AG04449 (cell line): ENCODE measurements around the gene PDCD10.

Source experiments
- CTCF ChIA-PET: fragments of 350-600 bp; formaldehyde crosslinking; extraction: SDS; loops from one replicate; lab custom pipeline; 2021; ENCODE audit warnings: antibody characterized with exemption; lab: Yijun Ruan, JAX
- POLR2A ChIA-PET: fragments of 400-600, 350-600 bp; formaldehyde crosslinking; extraction: SDS; loops from one replicate; lab custom pipeline; 2020; ENCODE audit warnings: antibody characterized with exemption, inconsistent platforms; lab: Yijun Ruan, JAX
- DNase-seq: peaks from one replicate; pipeline ENCODE4 v3.0.0-alpha.2; 2010; ENCODE audit warnings: low read depth, low spot score
- H3K4me3 ChIP-seq: 2 replicates; pipeline ENCODE4 v1.5.1; 2011; ENCODE audit warnings: low read depth, mild to moderate bottlenecking, control low read depth, low read length
- TF ChIP-seq, protein P1 (sequence below): IDR thresholded peaks from one replicate; pipeline ENCODE4 v1.5.1; 2011; ENCODE audit warnings: mild to moderate bottlenecking, moderate library complexity, low read length, control low read depth, inconsistent platforms; ENCODE audit not compliant: insufficient read depth; ENCODE audit errors: missing control alignments

PDCD10 gene

GRCh38 chr3:167653155-167653554 is 81.5 kb downstream of the PDCD10 start:
- no peak for DNase-seq
- TF ChIP-seq, protein P1, sequence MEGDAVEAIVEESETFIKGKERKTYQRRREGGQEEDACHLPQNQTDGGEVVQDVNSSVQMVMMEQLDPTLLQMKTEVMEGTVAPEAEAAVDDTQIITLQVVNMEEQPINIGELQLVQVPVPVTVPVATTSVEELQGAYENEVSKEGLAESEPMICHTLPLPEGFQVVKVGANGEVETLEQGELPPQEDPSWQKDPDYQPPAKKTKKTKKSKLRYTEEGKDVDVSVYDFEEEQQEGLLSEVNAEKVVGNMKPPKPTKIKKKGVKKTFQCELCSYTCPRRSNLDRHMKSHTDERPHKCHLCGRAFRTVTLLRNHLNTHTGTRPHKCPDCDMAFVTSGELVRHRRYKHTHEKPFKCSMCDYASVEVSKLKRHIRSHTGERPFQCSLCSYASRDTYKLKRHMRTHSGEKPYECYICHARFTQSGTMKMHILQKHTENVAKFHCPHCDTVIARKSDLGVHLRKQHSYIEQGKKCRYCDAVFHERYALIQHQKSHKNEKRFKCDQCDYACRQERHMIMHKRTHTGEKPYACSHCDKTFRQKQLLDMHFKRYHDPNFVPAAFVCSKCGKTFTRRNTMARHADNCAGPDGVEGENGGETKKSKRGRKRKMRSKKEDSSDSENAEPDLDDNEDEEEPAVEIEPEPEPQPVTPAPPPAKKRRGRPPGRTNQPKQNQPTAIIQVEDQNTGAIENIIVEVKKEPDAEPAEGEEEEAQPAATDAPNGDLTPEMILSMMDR, result no peak
- no peak overlapping the region for H3K4me3 ChIP-seq
- ChIA-PET POLR2A (no interaction called here), CTCF (no interaction called here)

DNA sequence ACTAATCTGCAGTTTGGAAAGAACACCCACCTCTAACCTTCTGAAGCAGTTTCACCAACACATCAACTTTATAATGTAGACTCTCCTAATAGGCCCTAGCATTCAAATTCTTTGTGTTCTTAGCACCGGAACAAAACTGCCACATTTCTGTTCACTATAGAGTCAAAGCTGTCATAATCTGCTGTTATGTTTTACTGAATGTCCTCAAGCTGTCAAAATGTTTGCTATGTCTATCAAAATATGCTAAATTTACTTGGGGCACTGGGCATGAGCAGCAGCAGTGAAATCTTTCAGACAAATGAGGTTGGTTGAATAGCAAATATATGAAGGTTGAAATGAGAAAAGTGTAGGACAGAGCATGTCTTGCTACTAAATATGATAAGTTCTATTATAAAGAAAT is 82.9 kb downstream of the PDCD10 start:
- ChIA-PET POLR2A (no interaction called here), CTCF (no interaction called here)
- no peak for DNase-seq
- TF ChIP-seq, protein P1, result no peak
- no peak overlapping the region for H3K4me3 ChIP-seq

DNA sequence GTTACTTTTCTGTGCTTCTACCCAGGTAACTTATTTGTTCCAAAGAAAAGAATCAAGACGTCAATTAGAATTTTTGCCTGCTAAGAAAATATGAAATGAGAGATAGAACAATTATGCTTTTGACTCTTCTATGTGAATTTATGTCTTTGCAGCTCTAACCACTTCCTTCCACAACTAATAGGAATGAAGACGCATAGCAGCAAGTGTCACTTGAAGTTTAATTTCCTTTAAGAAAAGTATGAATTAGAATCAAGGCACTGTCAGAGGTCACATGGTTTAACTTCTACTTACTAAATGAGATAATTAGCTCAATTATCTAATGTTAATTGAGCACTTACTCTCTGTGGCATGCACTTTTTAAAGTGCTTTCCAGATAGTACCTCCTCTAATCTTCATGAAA is 84.2 kb downstream of the PDCD10 start:
- POLR2A ChIA-PET, result no interaction called here
- TF ChIP-seq, protein P1, result no peak
- DNase-seq, result no peak
- CTCF ChIA-PET, result no interaction called here
- no peak overlapping the region for H3K4me3 ChIP-seq

DNA sequence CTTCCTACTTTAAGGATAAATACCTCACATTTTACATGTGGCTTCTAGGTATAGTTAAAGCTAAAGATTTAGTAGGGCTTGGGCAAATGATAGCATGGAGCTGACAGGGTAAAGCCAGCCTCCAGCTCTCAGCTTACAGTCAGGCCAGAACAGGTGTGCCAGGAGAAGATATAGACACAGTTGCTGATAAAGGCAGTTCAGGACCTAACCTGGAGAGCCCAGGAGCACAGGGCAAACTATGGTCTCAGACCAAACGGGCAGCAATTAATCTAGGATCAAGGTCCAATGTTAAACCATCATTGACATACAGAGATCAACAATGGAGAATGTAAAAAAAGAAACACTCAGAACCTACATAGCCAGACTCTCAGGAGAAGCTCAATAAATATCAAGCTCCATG is 84.9 kb downstream of the PDCD10 start:
- POLR2A ChIA-PET, result no interaction called here
- DNase-seq, result no peak
- H3K4me3 ChIP-seq, result no peak overlapping the region
- CTCF ChIA-PET, result no interaction called here
- TF ChIP-seq, protein P1, result no peak

- ChIA-PET POLR2A (no interaction called here), CTCF (no interaction called here)
- no peak for DNase-seq
- no peak overlapping the region for H3K4me3 ChIP-seq
- TF ChIP-seq, protein P1, result no peak
Observed at GRCh38 chr3:167644611-167645010, 90.1 kb downstream of the PDCD10 start.
